Heart left ventricle (tissue), 13 donors: ENCODE measurements around the gene TMEM253.

ENCODE experiments used
- POLR2A ChIP-seq, 2 donors: fragments of 450-650 bp; IDR thresholded peaks; one replicate each; pipeline ENCODE4 v1.6.1; 2017; ENCODE audit warnings: antibody characterized with exemption in 2 of 2, mild to moderate bottlenecking in 2 of 2, moderate library complexity in 2 of 2
- TF ChIP-seq, protein P1 (sequence below), 12 donors: fragments of 200-600 bp; sonication (generic) in 4 of 12; IDR thresholded peaks; one replicate each; pipeline versions ENCODE4 v1.5.0 to v1.8.0; 2018 to 2022; ENCODE audit warnings: antibody characterized with exemption in 12 of 12, mild to moderate bottlenecking in 5 of 12
- donor health status: ischemic (EF 13 %, LVEDD 7.1; RV severe dilation, severe dysfunction).
- donor health status: DM: no; HTN: yes; CAD: no.
- donor health status: DM: no; HTN: no; CAD: no.
- donor health status: ischemic (EF 25% LVEDD 6.9; RV normal size, moderate dysfunction).
- donor health status: ischemic (EF 25% LVEDD 5.7; RV mildly dilated, moderate dysfunction).
- donor health status: ischemic (EF 35%, LVEDD 5.7; RV mildly dilated, moderate dysfunction).
- donor health status: nonischemic (EF 11% LVEDD 7.7; RV severe dilation, severe dysfunction).
- donor health status: DM: yes; HTN: yes; CAD: no.
- donor health status: PGD.
- donor health status: ischemic (EF 29% LVEDD 5.4; RV normal size, mild dysfunction).
- donor health status: nonischemic (EF 23%, LVEDD 6.1; RV moderate dilation, normal function).

DNA sequence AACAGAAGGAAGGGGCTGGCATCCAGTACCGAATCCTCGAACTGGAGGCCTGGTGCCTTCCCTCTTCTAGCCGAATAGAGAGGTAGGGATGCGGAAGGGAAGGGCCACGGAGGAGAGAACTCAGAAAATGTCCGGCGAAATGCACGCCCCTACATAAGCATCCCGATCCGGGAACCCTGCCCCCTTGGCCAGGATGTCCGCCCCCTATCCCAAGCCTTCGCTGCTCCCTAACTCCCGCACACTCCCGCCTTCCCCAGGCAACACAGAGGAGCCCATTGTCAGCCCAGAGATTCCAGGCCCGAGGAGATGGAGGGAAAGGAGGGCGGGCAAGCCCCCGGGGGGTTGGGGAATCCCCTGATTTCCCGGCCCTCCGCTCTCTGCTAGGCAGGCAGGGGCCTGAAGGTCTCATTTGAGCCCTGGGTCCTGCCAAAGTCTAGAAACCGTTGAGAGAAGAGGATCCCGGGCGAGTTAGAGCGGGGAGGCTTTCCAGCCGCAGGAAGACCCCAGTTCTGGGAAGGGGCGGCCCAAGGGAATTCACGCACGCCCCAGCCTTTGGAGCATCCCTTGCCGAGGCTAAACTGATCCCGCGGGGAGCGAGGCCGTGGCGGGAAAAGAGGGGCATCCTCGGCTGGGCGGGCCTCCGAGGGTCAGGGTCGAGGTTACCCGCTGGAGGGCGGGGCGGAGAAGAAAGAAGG is 31.3 kb upstream of the TMEM253 start:
- TF ChIP-seq, protein P1, sequence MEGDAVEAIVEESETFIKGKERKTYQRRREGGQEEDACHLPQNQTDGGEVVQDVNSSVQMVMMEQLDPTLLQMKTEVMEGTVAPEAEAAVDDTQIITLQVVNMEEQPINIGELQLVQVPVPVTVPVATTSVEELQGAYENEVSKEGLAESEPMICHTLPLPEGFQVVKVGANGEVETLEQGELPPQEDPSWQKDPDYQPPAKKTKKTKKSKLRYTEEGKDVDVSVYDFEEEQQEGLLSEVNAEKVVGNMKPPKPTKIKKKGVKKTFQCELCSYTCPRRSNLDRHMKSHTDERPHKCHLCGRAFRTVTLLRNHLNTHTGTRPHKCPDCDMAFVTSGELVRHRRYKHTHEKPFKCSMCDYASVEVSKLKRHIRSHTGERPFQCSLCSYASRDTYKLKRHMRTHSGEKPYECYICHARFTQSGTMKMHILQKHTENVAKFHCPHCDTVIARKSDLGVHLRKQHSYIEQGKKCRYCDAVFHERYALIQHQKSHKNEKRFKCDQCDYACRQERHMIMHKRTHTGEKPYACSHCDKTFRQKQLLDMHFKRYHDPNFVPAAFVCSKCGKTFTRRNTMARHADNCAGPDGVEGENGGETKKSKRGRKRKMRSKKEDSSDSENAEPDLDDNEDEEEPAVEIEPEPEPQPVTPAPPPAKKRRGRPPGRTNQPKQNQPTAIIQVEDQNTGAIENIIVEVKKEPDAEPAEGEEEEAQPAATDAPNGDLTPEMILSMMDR (IDR thresholded peaks at IDR 0.05) = no peak
- TF ChIP-seq POLR2A (IDR thresholded peaks at IDR 0.05) = no peak
